ENCODE measurements around the gene THSD4.

GRCh38 chr15:71782422-71783165, 667.3 kb downstream of the THSD4 start:
- TF ChIP-seq CTCF (conservative IDR thresholded peaks at IDR 0.05; ENCODE audit: low read depth, low read length), result no peak
- TF ChIP-seq RCOR1 (IDR thresholded peaks at IDR 0.05; ENCODE audit: insufficient replicate concordance, low read length), result no peak
- TF ChIP-seq POLR2A (IDR thresholded peaks at IDR 0.05; ENCODE audit: low read depth, low read length), result no peak
- TF ChIP-seq MXI1 (IDR thresholded peaks at IDR 0.05; ENCODE audit: borderline replicate concordance, low read depth, low read length), result no peak
- TF ChIP-seq BHLHE40 (IDR thresholded peaks at IDR 0.05; ENCODE audit: low read depth, low read length), result no peak
- no peak for TF ChIP-seq NFE2L2 (IDR thresholded peaks at IDR 0.05; ENCODE audit: low read depth, low read length)
- TF ChIP-seq USF2 (IDR thresholded peaks at IDR 0.05; ENCODE audit: low read depth, low read length), result no peak
- no peak for TF ChIP-seq RFX5 (IDR thresholded peaks at IDR 0.05; ENCODE audit: low read depth, low read length)
- no peak for TF ChIP-seq SMC3 (IDR thresholded peaks at IDR 0.05; ENCODE audit: low read depth, low read length)
- no peak for TF ChIP-seq CEBPB (IDR thresholded peaks at IDR 0.05; ENCODE audit: low read depth, low read length)
- TF ChIP-seq RAD21 (IDR thresholded peaks at IDR 0.05; ENCODE audit: low read length), result no peak

Data from IMR-90 (cell line).